ENCODE results near the gene FRMD8. TPM values are rescaled to one million over a fixed set of nuclear protein-coding genes. Genes with fewer than 3 reads are reported as not detected.

FRMD8 gene
- total RNA-seq = 120 and 121 TPM in 2 replicates

- no peak for DNase-seq (ENCODE audit: extremely low read depth, low read depth, low spot score)
These were observed at the start of gene FRMD8 for GRCh38 chr11:65386307-65387140. Gene FRMD8 (plus strand): TSS chr11:65386637. CDS start chr11:65387037, 400 bp downstream.

GRCh38 chr11:65338676-65339075 lies 47.8 kb upstream of the FRMD8 start:
- no peak for DNase-seq (ENCODE audit: extremely low read depth, low read depth, low spot score)

GRCh38 chr11:65340226-65340625 lies 46.2 kb upstream of the FRMD8 start:
- DNase-seq (ENCODE audit: extremely low read depth, low read depth, low spot score) = no peak

- DNase-seq (ENCODE audit: extremely low read depth, low read depth, low spot score) = no peak
These were observed 44.6 kb upstream of the FRMD8 start for GRCh38 chr11:65341856-65342255.

GRCh38 chr11:65351511-65351910 lies 34.9 kb upstream of the FRMD8 start:
- no peak for DNase-seq (ENCODE audit: extremely low read depth, low read depth, low spot score)

- no peak for DNase-seq (ENCODE audit: extremely low read depth, low read depth, low spot score)
These were observed 33.7 kb upstream of the FRMD8 start for GRCh38 chr11:65352783-65353182.

- no peak for DNase-seq (ENCODE audit: extremely low read depth, low read depth, low spot score)
These were observed 33.1 kb upstream of the FRMD8 start for GRCh38 chr11:65353376-65353775.

- DNase-seq (ENCODE audit: extremely low read depth, low read depth, low spot score) = no peak
These were observed 32.6 kb upstream of the FRMD8 start for GRCh38 chr11:65353900-65354264.

- DNase-seq (ENCODE audit: extremely low read depth, low read depth, low spot score) = no peak
These were observed 32.0 kb upstream of the FRMD8 start, which contains the start of gene TIGD3 for GRCh38 chr11:65354265-65355012. Gene TIGD3 (plus strand): TSS chr11:65354751. CDS start chr11:65355809, 1,058 bp downstream.

GRCh38 chr11:65355013-65355775 lies 31.2 kb upstream of the FRMD8 start:
- no peak for DNase-seq (ENCODE audit: extremely low read depth, low read depth, low spot score)

GRCh38 chr11:65355776-65356393 lies 30.6 kb upstream of the FRMD8 start:
- no peak for DNase-seq (ENCODE audit: extremely low read depth, low read depth, low spot score)

- no peak for DNase-seq (ENCODE audit: extremely low read depth, low read depth, low spot score)
These were observed 30.0 kb upstream of the FRMD8 start for GRCh38 chr11:65356394-65356972.

- DNase-seq (ENCODE audit: extremely low read depth, low read depth, low spot score) = no peak
These were observed 28.5 kb upstream of the FRMD8 start for GRCh38 chr11:65357856-65358356.

GRCh38 chr11:65362320-65362931 lies 24.0 kb upstream of the FRMD8 start:
- no peak for DNase-seq (ENCODE audit: extremely low read depth, low read depth, low spot score)

- DNase-seq (ENCODE audit: extremely low read depth, low read depth, low spot score) = no peak
These were observed 23.5 kb upstream of the FRMD8 start for GRCh38 chr11:65362966-65363365.

- DNase-seq (ENCODE audit: extremely low read depth, low read depth, low spot score) = no peak
These were observed 22.7 kb upstream of the FRMD8 start for GRCh38 chr11:65363770-65364169.

GRCh38 chr11:65366340-65366773 lies 20.1 kb upstream of the FRMD8 start:
- no peak for DNase-seq (ENCODE audit: extremely low read depth, low read depth, low spot score)

GRCh38 chr11:65370659-65371049 lies 15.8 kb upstream of the FRMD8 start:
- DNase-seq (ENCODE audit: extremely low read depth, low read depth, low spot score) = no peak

- DNase-seq (ENCODE audit: extremely low read depth, low read depth, low spot score) = no peak
These were observed 12.4 kb upstream of the FRMD8 start for GRCh38 chr11:65373839-65374580.
